Esophagus (tissue), 2 donors: ENCODE measurements around the gene FILIP1. TPM values are rescaled to one million over a fixed set of nuclear protein-coding genes. Genes with fewer than 3 reads are reported as not detected.

Experiments used
- H3K27ac ChIP-seq, 2 donors: one replicate each; pipeline ENCODE4 v1.5.1; 2013; ENCODE audit warnings: low read depth in 2 of 2, mild to moderate bottlenecking in 2 of 2, inconsistent platforms in 1 of 2, low read length in 1 of 2, moderate library complexity in 1 of 2
- H3K27me3 ChIP-seq, 2 donors: one replicate each; pipeline ENCODE4 v1.6.1; 2013; ENCODE audit warnings: low read length in 2 of 2, control low read depth in 1 of 2, mild to moderate bottlenecking in 1 of 2; ENCODE audit not compliant: insufficient read depth in 2 of 2, control insufficient read depth in 1 of 2
- H3K36me3 ChIP-seq, 2 donors: one replicate each; pipeline ENCODE4 v1.6.1; 2013; ENCODE audit warnings: low read length in 1 of 2; ENCODE audit not compliant: control insufficient read depth in 2 of 2, insufficient read depth in 2 of 2
- H3K4me1 ChIP-seq, 2 donors: one replicate each; pipeline ENCODE4 v1.6.1; 2013; ENCODE audit warnings: low read length in 1 of 2; ENCODE audit not compliant: control insufficient read depth in 2 of 2, insufficient read depth in 2 of 2
- H3K4me3 ChIP-seq, 2 donors: one replicate each; pipeline ENCODE4 v1.5.1; 2013; ENCODE audit warnings: low read length in 2 of 2, mild to moderate bottlenecking in 2 of 2, low read depth in 1 of 2, moderate library complexity in 1 of 2
- H3K9me3 ChIP-seq, 2 donors: one replicate each; pipeline ENCODE4 v1.6.1; 2013; ENCODE audit warnings: mild to moderate bottlenecking in 2 of 2, low read depth in 1 of 2, low read length in 1 of 2, moderate library complexity in 1 of 2; ENCODE audit not compliant: control insufficient read depth in 2 of 2, insufficient read depth in 1 of 2
- WGBS, 2 donors: extraction: QIAGEN DNeasy Blood & Tissue Kit; methylation state at CpG; one replicate each; pipeline ENCODE4 v1.1.7; 2013; 5-methylcytosine and 5-hydroxymethylcytosine counted together
- polyA plus RNA-seq, 2 donors: library from polyadenylated mRNA; stranded (reverse); fragments of 200-250 nt; gene quantifications; one replicate each; pipeline ENCODE4 v1.2.3, GENCODE V29; 2013
- donor health status: healthy with polysubstance abuse.
- donor health status: Bipolar disorder and iron deficiency.

FILIP1 gene
- polyA plus RNA-seq, 2 donors, result 0.84 to 1.6 TPM

- 0 to 2% methylated on average over 6 of the region's 6 CpGs for WGBS, 2 donors
- H3K9me3 ChIP-seq, result no peaks in the 10 kb centered on the region
- H3K4me1 ChIP-seq, result peaks cover 0 to 3% of the 10 kb centered on the region in 2 donors
- H3K27me3 ChIP-seq, result no peaks in the 10 kb centered on the region
- no peaks in the 10 kb centered on the region for H3K36me3 ChIP-seq
- H3K27ac ChIP-seq, result peak overlapping the region; percentile 88 to 97
- peak overlapping the region; percentile 94 to 99 for H3K4me3 ChIP-seq
Measured at GRCh38 chr6:75285283-75285639, 208.3 kb downstream of the FILIP1 start.

GRCh38 chr6:75284632-75285282, 208.8 kb downstream of the FILIP1 start, which contains the start of gene TMEM30A:
TMEM30A (minus strand) TSS chr6:75284792; CDS start chr6:75284638, 154 bp downstream.
- Histone ChIP-seq H3K4me1 (peaks cover 0 to 3% of the 10 kb centered on the region in 2 donors), H3K27ac (peak within 1 kb of the TSS; percentile 95 to 97), H3K9me3 (no peaks in the 10 kb centered on the region), H3K4me3 (peak within 1 kb of the TSS; percentile 94 to 99), H3K36me3 (no peaks in the 10 kb centered on the region), H3K27me3 (no peaks in the 10 kb centered on the region)
- whole genome bisulfite sequencing, 2 donors, result 0 to 1% methylated on average over 55 of the region's 55 CpGs

GRCh38 chr6:75283907-75284631, 209.5 kb downstream of the FILIP1 start:
- peak overlapping the region; percentile 94 to 99 for H3K4me3 ChIP-seq
- H3K9me3 ChIP-seq, result no peaks in the 10 kb centered on the region
- no peaks in the 10 kb centered on the region for H3K36me3 ChIP-seq
- H3K4me1 ChIP-seq, result peaks cover 0 to 3% of the 10 kb centered on the region in 2 donors
- no peaks in the 10 kb centered on the region for H3K27me3 ChIP-seq
- H3K27ac ChIP-seq, result peak overlapping the region; percentile 95 to 97
- 0 to 1% methylated on average over 36 of the region's 36 CpGs for whole genome bisulfite sequencing, 2 donors

- H3K27ac ChIP-seq, result no peak overlapping the region
- H3K36me3 ChIP-seq, result no peaks in the 10 kb centered on the region
- 53 to 58% methylated on average over 2 of the region's 2 CpGs for WGBS, 2 donors
- peak overlapping the region in 1 of 2 donors; percentile 99 for H3K4me3 ChIP-seq
- H3K4me1 ChIP-seq, result peaks cover 0 to 3% of the 10 kb centered on the region in 2 donors
- no peaks in the 10 kb centered on the region for H3K27me3 ChIP-seq
- H3K9me3 ChIP-seq, result no peaks in the 10 kb centered on the region
Measured at GRCh38 chr6:75282706-75283105, 210.9 kb downstream of the FILIP1 start.

GRCh38 chr6:75281653-75282052, 211.9 kb downstream of the FILIP1 start:
- H3K4me1 ChIP-seq, result peaks cover 0 to 3% of the 10 kb centered on the region in 2 donors
- H3K4me3 ChIP-seq, result peak overlapping the region in 1 of 2 donors; percentile 99
- no peaks in the 10 kb centered on the region for H3K9me3 ChIP-seq
- no peaks in the 10 kb centered on the region for H3K27me3 ChIP-seq
- H3K36me3 ChIP-seq, result no peaks in the 10 kb centered on the region
- H3K27ac ChIP-seq, result no peak overlapping the region

- Histone ChIP-seq H3K27ac (no peak overlapping the region), H3K4me3 (no peak overlapping the region), H3K9me3 (no peaks in the 10 kb centered on the region), H3K4me1 (no peaks in the 10 kb centered on the region), H3K36me3 (no peaks in the 10 kb centered on the region), H3K27me3 (no peaks in the 10 kb centered on the region)
- 43 to 61% methylated on average over 4 of the region's 4 CpGs for WGBS, 2 donors
Measured at GRCh38 chr6:75280131-75280855, 213.3 kb downstream of the FILIP1 start.

GRCh38 chr6:75279418-75279817, 214.2 kb downstream of the FILIP1 start:
- H3K4me1 ChIP-seq, result no peaks in the 10 kb centered on the region
- WGBS, 2 donors, result 68 to 69% methylated on average over 2 of the region's 2 CpGs

GRCh38 chr6:75278474-75279077, 215.0 kb downstream of the FILIP1 start:
- no peaks in the 10 kb centered on the region for H3K36me3 ChIP-seq
- H3K4me1 ChIP-seq, result no peaks in the 10 kb centered on the region
- H3K4me3 ChIP-seq, result no peak overlapping the region
- H3K27ac ChIP-seq, result no peak overlapping the region
- no peaks in the 10 kb centered on the region for H3K27me3 ChIP-seq
- WGBS, 2 donors, result 57 to 60% methylated on average over 4 of the region's 4 CpGs
- H3K9me3 ChIP-seq, result no peaks in the 10 kb centered on the region

More at GRCh38 chr6:75279418-75279817, 214.2 kb downstream of the FILIP1 start:
- H3K27ac ChIP-seq, result no peak overlapping the region
- H3K27me3 ChIP-seq, result no peaks in the 10 kb centered on the region
- no peaks in the 10 kb centered on the region for H3K36me3 ChIP-seq
- no peak overlapping the region for H3K4me3 ChIP-seq
- H3K9me3 ChIP-seq, result no peaks in the 10 kb centered on the region

- Histone ChIP-seq H3K4me1 (no peaks in the 10 kb centered on the region), H3K27ac (peak overlapping the region in 1 of 2 donors; percentile 31), H3K9me3 (no peaks in the 10 kb centered on the region), H3K4me3 (no peak overlapping the region), H3K36me3 (no peaks in the 10 kb centered on the region), H3K27me3 (no peaks in the 10 kb centered on the region)
Measured at GRCh38 chr6:75275067-75275466, 218.5 kb downstream of the FILIP1 start.
